Measurements from ENCODE around the gene PRKCQ. TPM values are rescaled to one million over a fixed set of nuclear protein-coding genes. Genes with fewer than 3 reads are reported as not detected.

PRKCQ gene
- total RNA-seq, 1 experiment from 2014 or later: 12.1 TPM

GRCh38 chr10:6590100-6590499 is 10.0 kb upstream of the PRKCQ start:
- H2BK120ac ChIP-seq (ENCODE audit: low read depth, low read length, poor library complexity, severe bottlenecking): no peak overlapping the region
- no peak overlapping the region for H2AFZ ChIP-seq (ENCODE audit: low read length)
- Mint-ChIP-seq H3K27ac (no peak overlapping the region), H3K27me3 (ENCODE audit: low read depth) (no peaks in the 10 kb centered on the region), H3K36me3 (ENCODE audit: insufficient read depth in 1 of 3, low read depth in 3 of 3) (peaks cover 0 to 11% (median 8%) of the 10 kb centered on the region in 3 experiments; a peak in 4 of 7 replicates), H3K9me3 (no peaks in the 10 kb centered on the region), H3K4me1 (peaks cover 4 to 12% of the 10 kb centered on the region in 2 experiments; a peak in 3 of 4 replicates), H3K4me3 (no peak overlapping the region)
- H4K5ac ChIP-seq (ENCODE audit: insufficient read length, low read depth, low read length): no peak overlapping the region
- H2BK20ac ChIP-seq (ENCODE audit: low read depth, low read length, poor library complexity, severe bottlenecking): no peak overlapping the region
- no peaks in the 10 kb centered on the region for H3K4me1 ChIP-seq (ENCODE audit: insufficient read depth, low read length)
- DNase-seq: no peak
- H4K8ac ChIP-seq (replicated peaks; ENCODE audit: insufficient read length, low read depth, low read length): no peak overlapping the region
- H2BK15ac ChIP-seq (ENCODE audit: low read depth, low read length): no peak overlapping the region
- no peak overlapping the region for H4K91ac ChIP-seq (ENCODE audit: insufficient read length, low read depth, low read length)
- H3K23ac ChIP-seq (ENCODE audit: insufficient read length, low read depth, low read length): no peak overlapping the region
- no peak overlapping the region for H3K27ac ChIP-seq (ENCODE audit: insufficient read length, low read depth, low read length)
- no peak overlapping the region for H3K56ac ChIP-seq (ENCODE audit: insufficient read length, low read depth, low read length)
- no peak overlapping the region for H3K18ac ChIP-seq (ENCODE audit: insufficient read length, low read depth, low read length)
- no peak for TF ChIP-seq CTCF (conservative IDR thresholded peaks at IDR 0.05)
- H4K20me1 ChIP-seq (ENCODE audit: control insufficient read depth, insufficient read depth, insufficient read length): no peaks in the 10 kb centered on the region
- H3K4ac ChIP-seq (ENCODE audit: low read depth, low read length): no peak overlapping the region
- no peaks in the 10 kb centered on the region for H3K79me1 ChIP-seq (ENCODE audit: insufficient read depth, low read depth, low read length, poor library complexity, severe bottlenecking)
- no peaks in the 10 kb centered on the region for H3K9me3 ChIP-seq (ENCODE audit: control insufficient read depth, low read depth, low read length)
- no peak overlapping the region for H2BK12ac ChIP-seq (ENCODE audit: insufficient read length, low read depth, low read length)
- no peak overlapping the region for H2AK5ac ChIP-seq (ENCODE audit: insufficient read length, low read length)
- H3K79me2 ChIP-seq (ENCODE audit: insufficient read depth, low read length): no peaks in the 10 kb centered on the region
- no peak overlapping the region for H3K14ac ChIP-seq (ENCODE audit: insufficient read depth, low read length)
- no peak overlapping the region for H3K9ac ChIP-seq (ENCODE audit: extremely low read depth, insufficient read length, low read length)
- WGBS (ENCODE audit: extremely low coverage, insufficient read length, low lambda C conversion rate): no CpG with 5 or more reads among the region's 4 CpGs
- no peaks in the 10 kb centered on the region for H3K23me2 ChIP-seq (ENCODE audit: insufficient read length, low read depth, low read length, poor library complexity, severe bottlenecking)
- no peak overlapping the region for H3K4me2 ChIP-seq (ENCODE audit: insufficient read depth, insufficient read length, low read length)
- no peak overlapping the region for H3T11ph ChIP-seq (ENCODE audit: low read length)
- no peak overlapping the region for H2BK5ac ChIP-seq (ENCODE audit: insufficient read length, low read length)
- H3K27me3 ChIP-seq (ENCODE audit: insufficient read depth, low read length): no peaks in the 10 kb centered on the region
